CD4-positive, alpha-beta T cell (primary cell): ENCODE results near the gene GAGE13. TPM values are rescaled to one million over a fixed set of nuclear protein-coding genes. Genes with fewer than 3 reads are reported as not detected.
"Not testable (repeated sequence)": the region's sequence is repeated elsewhere in the genome, so short reads cannot be mapped to it uniquely, and the experiment has no call there.

ENCODE experiments used
- ATAC-seq: fragments of 200-7000 bp; cut with Tn5 transposase; one replicate; pipeline ENCODE4 v1.10.0; 2022; ENCODE audit warnings: mild to moderate bottlenecking; ENCODE audit not compliant: poor library complexity
- CTCF ChIA-PET: fragments of 350-600 bp; sonication (Branson Sonifier 250); formaldehyde crosslinking; loops from one replicate; lab custom pipeline; 2021; ENCODE audit warnings: antibody characterized with exemption, inconsistent platforms; lab: Charles Lee
- POLR2A ChIA-PET: fragments of 350-600 bp; sonication (Branson Sonifier 250); formaldehyde crosslinking; loops from one replicate; lab custom pipeline; 2021; ENCODE audit warnings: antibody characterized with exemption, inconsistent platforms; lab: Charles Lee
- DNase-seq, 14 experiments: peaks; one replicate each; pipeline ENCODE4 v3.0.0-alpha.2; 2013 to 2020; ENCODE audit warnings: mixed read lengths in 2 of 14
- H3K27ac ChIP-seq, 2 donors: one replicate each; pipeline versions ENCODE4 v1.5.1 to v1.7.0; 2013; ENCODE audit warnings: low read length in 2 of 2, low read depth in 1 of 2, mild to moderate bottlenecking in 1 of 2
- H3K27me3 ChIP-seq, 2 experiments: 1 replicate in 1 of 2; 2 replicates in 1 of 2; pipeline versions ENCODE4 v1.6.1 to v1.7.0; 2013; ENCODE audit warnings: low read length in 2 of 2, control low read depth in 1 of 2, mild to moderate bottlenecking in 1 of 2, moderate library complexity in 1 of 2; ENCODE audit not compliant: insufficient read depth in 2 of 2, control insufficient read depth in 1 of 2
- H3K36me3 ChIP-seq: one replicate; pipeline ENCODE4 v1.6.1; 2013; ENCODE audit warnings: low read length, control low read depth; ENCODE audit not compliant: insufficient read depth
- H3K4me1 ChIP-seq: one replicate; pipeline ENCODE4 v1.6.1; 2013; ENCODE audit warnings: low read length, control low read depth; ENCODE audit not compliant: insufficient read depth
- H3K4me3 ChIP-seq: one replicate; pipeline ENCODE4 v1.5.1; 2013; ENCODE audit warnings: mild to moderate bottlenecking, low read length, moderate library complexity
- H3K9me3 ChIP-seq, 2 experiments: 1 replicate in 1 of 2; 2 replicates in 1 of 2; pipeline versions ENCODE4 v1.6.1 to v1.7.0; 2013; ENCODE audit warnings: low read length in 2 of 2, mild to moderate bottlenecking in 2 of 2, control low read depth in 1 of 2, moderate library complexity in 1 of 2; ENCODE audit not compliant: control insufficient read depth in 1 of 2, insufficient read depth in 1 of 2
- H3K27ac Mint-ChIP-seq: one replicate; pipeline ENCODE4 v1.8.0; 2020; ENCODE audit warnings: mixed read lengths
- H3K27me3 Mint-ChIP-seq: one replicate; pipeline ENCODE4 v1.8.0; 2021; ENCODE audit warnings: mixed read lengths
- H3K36me3 Mint-ChIP-seq: one replicate; pipeline ENCODE4 v1.8.0; 2021; ENCODE audit warnings: low read depth, mixed read lengths
- H3K4me1 Mint-ChIP-seq: one replicate; pipeline ENCODE4 v1.8.0; 2021; ENCODE audit warnings: low read depth, mixed read lengths
- H3K4me3 Mint-ChIP-seq: one replicate; pipeline ENCODE4 v1.8.0; 2020; ENCODE audit warnings: mild to moderate bottlenecking, mixed read lengths
- H3K9me3 Mint-ChIP-seq: one replicate; pipeline ENCODE4 v1.8.0; 2020; ENCODE audit warnings: mixed read lengths
- intact Hi-C, 2 experiments: fragments of 100-400 bp; cut with DNase I in 1 of 2; cut with micrococcal nuclease in 1 of 2; formaldehyde crosslinking; loops; one replicate each; pipeline versions ENCODE4 v1.15.1 to v1.9.0; 2023 to 2025; cut with DNase I, micrococcal nuclease
- total RNA-seq, 174 experiments: library from RNA in 2 of 174; stranded (reverse) in 2 of 174; gene quantifications; one replicate each; pipeline ENCODE4 v1.2.3 and lab custom pipeline; 2021 to 2026

GAGE13 gene
- total RNA-seq, 2 experiments from 2014 or later: not detected

GRCh38 chrX:49331841-49332240 lies 459 bp downstream of the GAGE13 start:
- POLR2A ChIA-PET, H3K36me3 ChIP-seq, H3K4me1 ChIP-seq, H3K4me3 Mint-ChIP-seq, ATAC-seq, H3K4me1 Mint-ChIP-seq, H3K27ac ChIP-seq, H3K4me3 ChIP-seq, H3K36me3 Mint-ChIP-seq, H3K27me3 Mint-ChIP-seq, H3K9me3 Mint-ChIP-seq, CTCF ChIA-PET, H3K9me3 ChIP-seq, intact Hi-C loops, H3K27ac Mint-ChIP-seq, H3K27me3 ChIP-seq: not testable (repeated sequence)
- DNase-seq: peak in 2 of 14 experiments; percentile 12 to 24

GRCh38 chrX:49341449-49341848 lies 10.1 kb downstream of the GAGE13 start:
- not testable (repeated sequence) for H3K4me1 ChIP-seq

GRCh38 chrX:49344496-49345175 lies 13.3 kb downstream of the GAGE13 start:
- H3K4me1 ChIP-seq, intact Hi-C loops, H3K27ac ChIP-seq, H3K4me3 ChIP-seq, CTCF ChIA-PET, H3K27ac Mint-ChIP-seq, DNase-seq, POLR2A ChIA-PET, H3K36me3 Mint-ChIP-seq, H3K36me3 ChIP-seq, H3K4me3 Mint-ChIP-seq, ATAC-seq, H3K27me3 Mint-ChIP-seq, H3K9me3 Mint-ChIP-seq, H3K4me1 Mint-ChIP-seq, H3K27me3 ChIP-seq, H3K9me3 ChIP-seq: not testable (repeated sequence)

More at GRCh38 chrX:49341449-49341848, 10.1 kb downstream of the GAGE13 start:
- H3K4me3 Mint-ChIP-seq, POLR2A ChIA-PET, CTCF ChIA-PET, ATAC-seq, H3K4me3 ChIP-seq, DNase-seq, H3K9me3 ChIP-seq, H3K27ac Mint-ChIP-seq, H3K9me3 Mint-ChIP-seq, H3K27me3 Mint-ChIP-seq, intact Hi-C loops, H3K4me1 Mint-ChIP-seq, H3K36me3 ChIP-seq, H3K27me3 ChIP-seq, H3K36me3 Mint-ChIP-seq, H3K27ac ChIP-seq: not testable (repeated sequence)

- intact Hi-C loops: not testable (repeated sequence)
Observed at GRCh38 chrX:49345402-49345801, 14.0 kb downstream of the GAGE13 start.

GRCh38 chrX:49346150-49346549 lies 14.8 kb downstream of the GAGE13 start:
- H3K27me3 ChIP-seq, H3K4me3 Mint-ChIP-seq, H3K9me3 ChIP-seq, H3K4me1 Mint-ChIP-seq, H3K4me1 ChIP-seq, CTCF ChIA-PET, ATAC-seq, H3K27ac Mint-ChIP-seq, H3K4me3 ChIP-seq, intact Hi-C loops, H3K36me3 Mint-ChIP-seq, H3K27me3 Mint-ChIP-seq, H3K27ac ChIP-seq, H3K9me3 Mint-ChIP-seq, POLR2A ChIA-PET, H3K36me3 ChIP-seq: not testable (repeated sequence)
- peak in 3 of 14 experiments; percentile 5 to 13 (median 11) for DNase-seq

More at GRCh38 chrX:49345402-49345801, 14.0 kb downstream of the GAGE13 start:
- H3K4me1 Mint-ChIP-seq, H3K4me3 Mint-ChIP-seq, H3K36me3 ChIP-seq, H3K9me3 Mint-ChIP-seq, H3K27me3 Mint-ChIP-seq, ATAC-seq, H3K4me3 ChIP-seq, H3K27me3 ChIP-seq, H3K36me3 Mint-ChIP-seq, POLR2A ChIA-PET, H3K27ac ChIP-seq, H3K4me1 ChIP-seq, H3K27ac Mint-ChIP-seq, H3K9me3 ChIP-seq, DNase-seq, CTCF ChIA-PET: not testable (repeated sequence)

Other genes starting within 250 kb of the GAGE13 start
- gene GPKOW, start 207.8 kb upstream of the GAGE13 start, total RNA-seq: 1 to 10 TPM; 8.9 to 9.6 TPM
- gene MAGIX, start 168.8 kb upstream of the GAGE13 start, total RNA-seq: under 1 TPM; 0.89 to 0.93 TPM
- gene PLP2, start 159.7 kb upstream of the GAGE13 start, total RNA-seq: 100 to 1,000 TPM; 124 to 128 TPM
- 1 to 10 TPM; 1.8 to 2.3 TPM for gene PRICKLE3, start 145.2 kb upstream of the GAGE13 start, total RNA-seq
- gene SYP, start 131.4 kb upstream of the GAGE13 start, total RNA-seq: under 1 TPM; 0.17 to 0.69 TPM
- 1 to 10 TPM; 1.1 to 1.2 TPM for gene CACNA1F, start 98.2 kb upstream of the GAGE13 start, total RNA-seq
- gene CCDC22, start 96.1 kb upstream of the GAGE13 start, total RNA-seq: 10 to 100 TPM; 12.7 to 15.8 TPM
- 1 to 10 TPM; 3.7 TPM for gene FOXP3, start 66.9 kb upstream of the GAGE13 start, total RNA-seq
- gene PPP1R3F, start 61.8 kb upstream of the GAGE13 start, total RNA-seq: 1 to 10 TPM; 8.5 to 9.1 TPM
- not detected for gene GAGE10, start 27.9 kb upstream of the GAGE13 start, total RNA-seq
- gene GAGE12J, start 9.5 kb upstream of the GAGE13 start, total RNA-seq: not detected
- gene GAGE12C, start 200.6 kb downstream of the GAGE13 start, total RNA-seq: not detected
- not detected for gene GAGE12D, start 210.2 kb downstream of the GAGE13 start, total RNA-seq
- gene GAGE12E, start 219.7 kb downstream of the GAGE13 start, total RNA-seq: not detected
- gene GAGE12F, start 229.3 kb downstream of the GAGE13 start, total RNA-seq: not detected
- gene GAGE12G, start 238.8 kb downstream of the GAGE13 start, total RNA-seq: not detected
- gene GAGE12H, start 248.4 kb downstream of the GAGE13 start, total RNA-seq: not detected